ENCODE results near the gene TRIM29. TPM values are rescaled to one million over a fixed set of nuclear protein-coding genes. Genes with fewer than 3 reads are reported as not detected.
A peak's percentile ranks its signal among the peaks of the same experiment; 100 is the strongest.

TRIM29 gene
- total and polyA plus RNA-seq, 2 of the 4 experiments (the other 2 are of a cell fraction), result not detected

DNA sequence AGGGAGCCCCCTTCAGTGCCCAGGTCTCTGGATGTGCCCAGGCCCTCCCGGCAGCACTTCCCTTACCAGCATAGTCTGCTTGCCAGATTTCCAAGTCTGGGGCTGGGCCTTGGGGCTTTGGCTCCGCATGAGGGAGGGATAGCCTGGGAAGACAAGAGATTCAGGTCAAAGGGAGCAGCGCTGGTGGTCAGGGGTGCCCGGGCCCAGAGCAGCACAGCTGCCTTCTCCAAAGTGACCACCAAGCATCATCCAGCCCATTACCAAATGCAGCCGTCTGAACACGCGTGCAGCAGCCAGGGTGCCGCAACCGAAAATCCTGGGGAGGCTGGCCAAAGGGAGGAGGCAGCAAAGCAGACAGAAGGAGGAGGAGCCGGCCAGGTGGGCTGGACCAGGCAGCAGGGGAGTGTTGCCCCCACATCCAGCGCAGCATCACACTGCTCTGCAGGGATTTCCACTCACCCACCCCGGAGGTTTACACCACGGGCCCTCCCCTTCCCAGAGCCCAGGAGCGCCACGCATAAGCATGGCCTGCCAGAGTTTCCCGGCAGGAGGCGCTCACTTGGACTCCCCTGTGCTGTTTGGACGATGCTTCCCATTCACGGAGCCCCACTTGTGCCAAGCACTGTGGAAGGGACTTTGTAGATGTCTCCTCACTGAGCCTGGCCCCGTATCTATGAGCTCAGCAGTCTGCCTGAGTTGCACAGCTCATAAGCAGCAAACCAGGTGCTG lies 22.5 kb downstream of the TRIM29 start:
- TF ChIP-seq CTCF (conservative IDR thresholded peaks at IDR 0.05; ENCODE audit: low read depth, low read length), result 0 out of 2 replicates have a peak, but pooled peaks have one; percentile 8
- TF ChIP-seq MXI1 (IDR thresholded peaks at IDR 0.05; ENCODE audit: borderline replicate concordance, low read depth, low read length), result no peak
- no peak for TF ChIP-seq BHLHE40 (IDR thresholded peaks at IDR 0.05; ENCODE audit: low read depth, low read length)
- no peak for TF ChIP-seq ELK1 (IDR thresholded peaks at IDR 0.05; ENCODE audit: borderline replicate concordance, low read depth, low read length)
- intact Hi-C loops (cut with micrococcal nuclease), result no loop called here
- H3K9me3 ChIP-seq (ENCODE audit: control insufficient read depth, insufficient read depth, low read length), result no peaks in the 10 kb centered on the region
- H3K4ac ChIP-seq (ENCODE audit: low read depth, low read length), result no peak overlapping the region
- no peak overlapping the region for H4K8ac ChIP-seq (ENCODE audit: low read depth in 2 of 2, low read length in 2 of 2)
- CTCF ChIA-PET, result no interaction called here
- POLR2A ChIA-PET (ENCODE audit: unreplicated experiment), result no interaction called here
- ATAC-seq (ENCODE audit: low read depth) (no peak), DNase-seq (no peak)
- dilution Hi-C loops (cut with HindIII; ENCODE audit: low sequenced_read_pairs, unreplicated experiment), result no loop called here
- H2AK9ac ChIP-seq (replicated peaks; ENCODE audit: low read depth, low read length, poor library complexity), result no peak overlapping the region
- H3K18ac ChIP-seq (ENCODE audit: low read depth, low read length), result no peak overlapping the region
- no peak overlapping the region for H3K9ac ChIP-seq (ENCODE audit: low read depth, low read length)
- H3K56ac ChIP-seq (ENCODE audit: extremely low read depth, insufficient read depth, low read length), result no peak overlapping the region
- H3K4me1 ChIP-seq (ENCODE audit: control insufficient read depth, insufficient read depth, low read length), result no peaks in the 10 kb centered on the region
- no peak overlapping the region for H2BK15ac ChIP-seq (ENCODE audit: low read depth, low read length)
- H3K23ac ChIP-seq (ENCODE audit: low read depth, low read length), result no peak overlapping the region
- in situ Hi-C loops (cut with MboI; ENCODE audit: low sequenced_read_pairs), result loop anchor here (25.0 kb wide), 1 partner anchor 753 kb away; no protein-coding TSS in a partner anchor
- WGBS, 2 experiments (ENCODE audit: extremely low coverage in 2 of 2, insufficient read length in 1 of 2), result 76% methylated on average over 5 of the region's 20 CpGs; no CpG with 5 or more reads in 1 of the 2 experiments
- H4K91ac ChIP-seq (ENCODE audit: insufficient read depth, low read depth, low read length), result no peak overlapping the region
- no peak overlapping the region for H2AK5ac ChIP-seq (ENCODE audit: low read depth, low read length)
- H3K9me1 ChIP-seq (ENCODE audit: insufficient read depth, low read length), result no peaks in the 10 kb centered on the region
- H3K4me2 ChIP-seq (ENCODE audit: low read depth, low read length), result no peak overlapping the region
- no peak overlapping the region for H2AFZ ChIP-seq (replicated peaks; ENCODE audit: low read length, poor library complexity)
- H3K36me3 ChIP-seq (ENCODE audit: control insufficient read depth, insufficient read depth, low read length), result no peaks in the 10 kb centered on the region
- no peak overlapping the region for H3K27ac ChIP-seq (ENCODE audit: insufficient read depth, low read length)
- H4K20me1 ChIP-seq (ENCODE audit: insufficient read depth, low read length), result no peaks in the 10 kb centered on the region
- H2BK5ac ChIP-seq (ENCODE audit: low read depth, low read length, poor library complexity, severe bottlenecking), result no peak overlapping the region
- H3K27me3 ChIP-seq (ENCODE audit: control insufficient read depth, insufficient read depth, low read length), result peaks cover 60% of the 10 kb centered on the region
- no peak overlapping the region for H2BK20ac ChIP-seq (ENCODE audit: low read depth, low read length)
- no peak overlapping the region for H2BK120ac ChIP-seq (ENCODE audit: low read depth, low read length)
- H3K4me3 ChIP-seq (ENCODE audit: insufficient read depth, low read depth, low read length), result no peak overlapping the region
- no TSS peak for BruUV-seq (replicated peaks)
- no peaks in the 10 kb centered on the region for H3K79me1 ChIP-seq (ENCODE audit: low read depth in 1 of 2, low read length in 2 of 2)
- no peak overlapping the region for H4K5ac ChIP-seq (ENCODE audit: low read depth, low read length)
- no peak overlapping the region for H3K14ac ChIP-seq (replicated peaks; ENCODE audit: low read depth, low read length)

Measured in IMR-90 (cell line).